ENCODE measurements around the gene CIT.

The CIT gene

GRCh38 chr12:119705182-119705581 is 171.9 kb downstream of the CIT start:
- no peak for FAIRE-seq

GRCh38 chr12:119704065-119704747 is 172.9 kb downstream of the CIT start:
- DNase-seq (ENCODE audit: low spot score): no peak
- FAIRE-seq: no peak

More at GRCh38 chr12:119705182-119705581, 171.9 kb downstream of the CIT start:
- no peak for DNase-seq (ENCODE audit: low spot score)

GRCh38 chr12:119700078-119700477 is 177.0 kb downstream of the CIT start:
- FAIRE-seq (no peak), DNase-seq (ENCODE audit: low spot score) (no peak)

- DNase-seq (ENCODE audit: low spot score) (no peak), FAIRE-seq (no peak)
Measured at GRCh38 chr12:119699199-119699760, 177.8 kb downstream of the CIT start.

- FAIRE-seq: no peak
- DNase-seq (ENCODE audit: low spot score): no peak
Measured at GRCh38 chr12:119696943-119697342, 180.2 kb downstream of the CIT start.

GRCh38 chr12:119695034-119695433 is 182.1 kb downstream of the CIT start:
- FAIRE-seq: no peak
- DNase-seq (ENCODE audit: low spot score): peak; percentile 11

GRCh38 chr12:119694111-119694510 is 183.0 kb downstream of the CIT start:
- FAIRE-seq: no peak
- no peak for DNase-seq (ENCODE audit: low spot score)

- FAIRE-seq (no peak), DNase-seq (ENCODE audit: low spot score) (no peak)
Measured at GRCh38 chr12:119693511-119693910, 183.6 kb downstream of the CIT start.

GRCh38 chr12:119692997-119693396 is 184.1 kb downstream of the CIT start:
- no peak for DNase-seq (ENCODE audit: low spot score)
- no peak for FAIRE-seq

GRCh38 chr12:119692410-119692809 is 184.7 kb downstream of the CIT start:
- no peak for FAIRE-seq
- DNase-seq (ENCODE audit: low spot score): no peak

- no peak for DNase-seq (ENCODE audit: low spot score)
- FAIRE-seq: no peak
Measured at GRCh38 chr12:119691202-119691810, 185.8 kb downstream of the CIT start.

GRCh38 chr12:119689935-119690500 is 187.1 kb downstream of the CIT start:
- DNase-seq (ENCODE audit: low spot score) (no peak), FAIRE-seq (no peak)

- DNase-seq (ENCODE audit: low spot score) (no peak), FAIRE-seq (no peak)
Measured at GRCh38 chr12:119687879-119688278, 189.2 kb downstream of the CIT start.

GRCh38 chr12:119687406-119687805 is 189.7 kb downstream of the CIT start:
- FAIRE-seq: no peak
- no peak for DNase-seq (ENCODE audit: low spot score)

GRCh38 chr12:119686776-119687175 is 190.3 kb downstream of the CIT start:
- FAIRE-seq (no peak), DNase-seq (ENCODE audit: low spot score) (no peak)

GRCh38 chr12:119686355-119686754 is 190.8 kb downstream of the CIT start:
- FAIRE-seq: no peak
- no peak for DNase-seq (ENCODE audit: low spot score)

- FAIRE-seq: no peak
- no peak for DNase-seq (ENCODE audit: low spot score)
Measured at GRCh38 chr12:119685375-119685774, 191.7 kb downstream of the CIT start.

GRCh38 chr12:119684711-119685369 is 192.3 kb downstream of the CIT start:
- DNase-seq (ENCODE audit: low spot score) (no peak), FAIRE-seq (no peak)

GRCh38 chr12:119683816-119684215 is 193.3 kb downstream of the CIT start:
- no peak for DNase-seq (ENCODE audit: low spot score)
- no peak for FAIRE-seq

- FAIRE-seq (no peak), DNase-seq (ENCODE audit: low spot score) (no peak)
Measured at GRCh38 chr12:119683413-119683812, 193.7 kb downstream of the CIT start.

GRCh38 chr12:119682639-119683252 is 194.4 kb downstream of the CIT start:
- no peak for DNase-seq (ENCODE audit: low spot score)

More at GRCh38 chr12:119682639-119683252, 194.4 kb downstream of the CIT start:
- no peak for FAIRE-seq
